ENCODE measurements around the gene STK33.

Gene STK33

GRCh38 chr11:8357891-8358566, 236.0 kb downstream of the STK33 start:
- no peak for DNase-seq (ENCODE audit: low read depth in 2 of 2, low spot score in 1 of 2)

GRCh38 chr11:8357505-8357888, 236.5 kb downstream of the STK33 start:
- DNase-seq (ENCODE audit: low read depth in 2 of 2, low spot score in 1 of 2), result no peak

DNA sequence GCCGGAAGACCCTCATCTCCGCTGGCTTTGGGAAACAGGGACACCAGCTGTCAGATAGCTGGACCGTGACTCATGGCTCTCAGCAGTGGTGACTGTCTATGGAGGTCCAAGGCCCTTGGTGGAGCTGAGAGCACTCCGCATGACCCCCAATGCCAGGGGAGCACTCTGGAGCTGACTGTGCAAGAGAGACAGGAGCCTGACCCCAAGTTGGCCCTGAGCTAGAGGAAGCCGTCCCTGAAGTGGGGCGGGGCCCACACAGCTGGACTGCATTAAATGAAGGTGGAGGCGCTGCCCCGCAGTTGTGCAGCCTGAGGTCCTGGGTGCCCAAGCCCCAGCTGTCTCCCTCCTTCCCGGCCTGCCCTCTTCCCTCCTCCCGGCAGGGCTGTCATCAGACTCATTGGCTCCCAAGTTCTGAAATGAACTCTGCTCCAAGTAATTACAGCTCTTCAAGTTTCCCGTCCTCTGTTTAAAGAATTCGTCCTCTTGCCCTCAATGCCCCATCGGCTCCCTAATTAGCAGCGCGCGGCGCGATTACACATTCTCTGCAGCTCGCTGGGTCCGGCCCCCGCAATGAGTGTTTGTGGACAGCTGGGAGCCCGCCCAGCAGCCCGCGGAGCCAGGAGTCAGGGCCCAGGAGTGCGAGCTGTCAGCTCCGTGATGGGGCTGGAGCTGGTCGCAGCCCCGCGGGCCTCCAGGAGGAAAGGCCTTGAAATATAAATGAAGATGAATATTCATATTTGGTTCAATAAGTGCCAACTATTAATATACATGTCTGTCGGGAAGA, 237.1 kb downstream of the STK33 start:
- no peak for DNase-seq (ENCODE audit: low read depth in 2 of 2, low spot score in 1 of 2)

DNA sequence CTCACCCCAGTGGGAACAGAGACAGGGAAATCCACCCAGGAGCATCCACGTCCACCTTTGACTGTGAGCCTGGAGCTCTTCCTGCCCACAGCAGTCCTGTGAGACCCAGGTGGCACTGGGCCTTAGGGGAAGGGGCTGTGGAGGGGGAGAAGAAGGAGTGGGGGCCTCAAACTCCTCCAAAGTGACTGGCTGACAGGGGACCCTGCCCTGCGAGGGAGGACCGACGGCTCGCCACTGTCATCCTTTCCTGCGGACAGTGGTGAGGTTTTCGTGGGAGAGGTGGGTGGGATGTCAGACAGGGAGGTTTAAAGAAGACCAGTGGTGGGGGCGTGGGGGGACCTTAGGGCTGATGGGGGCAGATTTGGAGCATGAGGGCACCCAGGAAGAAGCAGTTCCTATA, 237.8 kb downstream of the STK33 start:
- no peak for DNase-seq (ENCODE audit: low read depth in 2 of 2, low spot score in 1 of 2)

DNA sequence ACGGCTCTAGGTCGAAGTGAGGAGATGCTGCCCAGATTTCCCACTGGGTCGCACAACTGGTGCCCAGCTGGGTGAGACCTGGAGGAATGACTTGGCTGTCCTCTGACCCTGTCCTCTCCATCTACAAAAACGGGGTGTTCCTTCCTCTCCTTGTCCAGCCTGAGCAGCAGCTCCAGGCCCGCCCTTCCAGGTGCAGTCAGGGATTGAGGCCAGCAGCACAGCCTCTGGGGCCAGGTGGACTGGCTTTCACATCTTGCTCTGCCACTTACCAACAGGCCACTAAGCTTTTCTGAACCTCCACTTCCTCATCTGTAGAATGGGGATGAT, 238.6 kb downstream of the STK33 start:
- no peak for DNase-seq (ENCODE audit: low read depth in 2 of 2, low spot score in 1 of 2)

DNA sequence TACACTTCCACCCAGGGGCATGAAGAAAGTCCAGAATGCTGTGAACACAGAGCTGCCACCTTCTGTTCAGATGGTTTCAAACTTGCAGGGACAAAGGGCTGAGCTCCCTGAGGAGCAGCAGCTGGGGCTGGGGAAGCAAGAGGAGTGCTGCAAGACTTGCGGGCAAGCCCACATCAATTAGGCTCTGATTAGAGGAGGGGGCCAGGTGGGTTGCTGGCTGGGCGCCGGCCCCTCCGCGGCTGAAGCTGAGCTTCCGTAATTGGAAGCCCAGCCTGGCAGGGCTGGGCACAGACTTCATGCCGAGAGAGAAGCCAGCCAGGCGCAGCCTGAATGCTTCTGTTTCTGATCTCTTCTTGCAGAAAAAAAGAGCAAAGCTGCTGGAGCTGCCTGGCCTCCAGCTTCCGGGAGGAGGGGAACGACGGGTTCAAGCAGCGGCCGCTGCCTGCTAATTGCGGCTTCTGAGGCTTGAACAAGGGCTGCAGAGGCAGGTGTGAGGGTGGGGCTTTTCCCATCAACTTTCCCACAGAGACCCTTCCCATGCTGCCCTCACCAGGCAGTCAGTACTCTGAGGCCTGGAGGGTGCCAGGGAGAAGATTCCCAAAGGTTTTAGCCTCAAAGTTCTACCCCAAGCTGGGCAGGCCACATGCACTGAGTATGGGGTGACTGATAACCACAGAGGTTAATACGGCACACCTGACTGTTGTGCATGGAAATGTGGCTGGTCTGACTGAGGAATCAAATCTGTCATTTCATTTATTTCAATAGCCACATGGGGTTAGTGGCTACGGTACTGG, 239.2 kb downstream of the STK33 start:
- DNase-seq (ENCODE audit: low read depth in 2 of 2, low spot score in 1 of 2), result no peak

GRCh38 chr11:8352876-8353505, 241.0 kb downstream of the STK33 start:
- DNase-seq (ENCODE audit: low read depth in 2 of 2, low spot score in 1 of 2), result no peak

- DNase-seq (ENCODE audit: low read depth in 2 of 2, low spot score in 1 of 2), result no peak
These were observed 241.7 kb downstream of the STK33 start for GRCh38 chr11:8352103-8352875.

GRCh38 chr11:8351223-8351622, 242.8 kb downstream of the STK33 start:
- no peak for DNase-seq (ENCODE audit: low read depth in 2 of 2, low spot score in 1 of 2)

GRCh38 chr11:8347978-8348377, 246.1 kb downstream of the STK33 start:
- no peak for DNase-seq (ENCODE audit: low read depth in 2 of 2, low spot score in 1 of 2)

- DNase-seq (ENCODE audit: low read depth in 2 of 2, low spot score in 1 of 2), result no peak
These were observed 247.8 kb downstream of the STK33 start for GRCh38 chr11:8346157-8346755.

- no peak for DNase-seq (ENCODE audit: low read depth in 2 of 2, low spot score in 1 of 2)
These were observed 248.8 kb downstream of the STK33 start for GRCh38 chr11:8345179-8345578.

DNA sequence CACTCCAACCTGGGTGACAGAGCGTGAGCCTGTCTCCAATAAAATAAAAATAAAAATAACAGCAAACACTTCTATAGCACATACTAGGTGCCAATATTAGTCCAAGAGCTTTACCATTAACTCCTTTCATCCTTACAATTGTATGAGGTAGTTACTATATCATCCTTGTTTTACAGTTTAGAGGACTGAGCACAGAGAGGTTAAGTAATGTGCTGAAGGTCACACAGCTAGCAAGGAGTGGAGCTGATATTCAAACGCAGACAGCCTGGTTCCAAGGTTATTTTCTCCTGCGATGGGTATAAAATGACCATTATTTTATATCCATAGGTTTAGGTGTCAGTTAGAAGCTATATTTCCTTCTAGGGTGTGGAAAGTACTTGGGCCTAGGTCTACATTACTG, 249.7 kb downstream of the STK33 start:
- no peak for DNase-seq (ENCODE audit: low read depth in 2 of 2, low spot score in 1 of 2)

DNA sequence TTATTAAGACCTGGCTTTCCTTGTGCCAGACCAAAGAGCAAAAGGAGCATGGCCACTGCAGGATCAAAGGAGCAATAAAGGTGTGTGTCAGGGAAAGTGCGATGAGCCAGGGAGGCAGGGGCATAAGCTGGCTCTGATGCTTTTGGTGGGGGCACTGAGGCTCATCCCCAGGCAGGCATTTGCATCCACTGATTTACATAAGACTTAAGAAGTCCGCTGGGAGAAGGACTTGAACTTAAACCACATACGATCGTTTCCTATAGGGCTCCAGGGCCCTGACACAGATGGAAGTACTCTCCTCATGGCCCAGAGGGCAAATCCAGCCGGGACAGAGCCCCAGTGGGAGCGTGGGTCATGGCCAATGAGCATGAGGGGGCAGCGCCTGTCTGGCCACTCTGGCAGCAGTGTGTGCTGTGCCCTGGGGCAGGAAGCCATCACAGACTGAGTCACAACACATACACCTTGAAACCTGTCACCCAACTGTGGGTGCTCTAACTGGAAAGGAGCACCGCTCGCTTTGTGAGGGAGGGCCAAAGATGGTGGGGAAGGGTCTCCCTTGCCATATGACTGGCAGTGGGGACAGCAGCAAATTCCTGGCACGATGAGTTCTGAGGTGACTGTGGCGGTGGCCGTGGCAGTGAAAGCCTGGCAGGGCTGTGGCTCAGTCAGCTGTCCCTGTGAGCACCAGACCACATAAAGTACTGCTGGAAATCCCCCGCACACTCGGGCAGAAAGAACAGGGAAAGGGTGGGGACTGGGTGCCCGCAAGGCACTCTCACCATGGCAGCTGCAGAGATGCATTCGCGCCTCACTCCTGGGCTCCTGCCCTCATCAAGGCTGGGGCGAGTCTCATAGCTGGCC, 251.0 kb downstream of the STK33 start:
- no peak for DNase-seq (ENCODE audit: low read depth in 2 of 2, low spot score in 1 of 2)

GRCh38 chr11:8341996-8342395, 252.0 kb downstream of the STK33 start:
- no peak for DNase-seq (ENCODE audit: low read depth in 2 of 2, low spot score in 1 of 2)
